ENCODE data around the gene TAS2R13. TPM values are rescaled to one million over a fixed set of nuclear protein-coding genes. Genes with fewer than 3 reads are reported as not detected.

Gene TAS2R13
- polyA plus RNA-seq, 4 donors, result 0.09 to 0.14 (median 0.14) TPM; not detected in 1

DNA sequence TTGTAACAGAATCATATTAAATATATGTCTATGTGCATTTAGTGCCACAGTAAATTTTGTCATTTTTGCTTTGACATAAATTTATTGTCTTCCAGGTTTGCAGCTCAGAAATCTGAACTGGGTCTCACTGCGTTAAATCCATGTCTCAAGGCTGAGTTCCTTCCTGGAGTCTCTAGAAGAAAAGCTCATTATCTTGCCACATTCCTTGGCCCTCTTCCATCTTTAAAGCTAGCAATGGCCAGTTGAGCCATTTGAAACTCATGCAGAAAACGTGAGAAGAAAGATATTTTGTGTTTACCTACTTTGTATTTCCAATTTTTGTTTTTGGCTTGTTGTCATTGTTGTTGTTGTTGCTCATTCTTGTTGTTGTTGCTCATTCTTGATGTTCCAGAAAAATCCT, 36.0 kb downstream of the TAS2R13 start:
- no peak for DNase-seq (ENCODE audit: low read depth in 4 of 4, low spot score in 3 of 4)

DNA sequence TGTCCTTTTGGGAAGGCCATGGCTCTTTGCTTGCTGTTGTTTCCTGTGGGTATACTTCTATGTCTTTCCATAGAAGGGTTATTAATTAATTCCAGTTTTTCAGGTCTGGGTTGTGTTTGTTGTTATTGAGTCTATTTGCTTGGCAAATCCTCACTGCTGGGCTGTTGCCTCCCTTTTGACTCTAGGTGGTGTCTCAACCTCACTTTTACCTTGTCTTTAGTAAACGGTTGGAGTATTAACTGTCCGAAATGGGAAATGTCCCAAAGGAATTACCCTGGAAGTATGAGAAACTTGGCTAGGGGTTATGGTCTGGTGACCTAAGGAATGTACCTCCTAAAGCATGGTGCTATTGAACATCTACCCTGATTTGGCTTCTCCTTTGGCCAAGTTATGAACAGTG, 42.0 kb downstream of the TAS2R13 start:
- DNase-seq (ENCODE audit: low read depth in 4 of 4, low spot score in 3 of 4), result no peak

DNA sequence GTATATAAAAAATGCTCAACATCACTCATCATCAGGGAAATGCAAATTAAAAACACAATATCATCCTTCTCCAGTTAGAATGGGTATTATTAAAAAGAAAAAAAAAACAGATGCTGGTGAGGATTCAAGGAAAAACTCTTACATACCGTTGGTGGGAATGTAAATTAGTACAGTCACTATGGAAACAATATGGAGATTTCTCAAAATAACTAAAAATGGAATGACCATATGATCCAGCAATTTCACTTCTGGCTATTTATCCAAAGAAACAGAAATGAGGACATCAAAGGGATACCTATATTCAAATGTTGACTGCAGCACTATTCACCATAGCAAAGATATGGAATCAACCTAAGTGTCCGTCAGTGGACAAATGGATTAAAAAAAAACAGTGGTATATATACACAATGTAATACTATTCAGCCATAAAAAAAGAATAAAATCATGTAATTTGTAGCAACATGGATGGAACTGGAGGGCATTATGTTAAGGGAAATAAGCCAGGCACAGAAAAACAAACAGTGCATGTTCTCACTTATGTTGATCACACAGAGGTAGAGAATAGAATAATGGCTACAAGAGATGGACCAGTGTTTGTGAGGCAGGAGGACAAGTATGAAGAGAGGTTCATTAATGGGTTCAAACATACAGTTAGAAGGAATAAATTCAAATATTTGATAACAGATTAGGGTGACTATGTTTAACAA, 45.7 kb downstream of the TAS2R13 start:
- DNase-seq (ENCODE audit: low read depth in 4 of 4, low spot score in 3 of 4), result no peak

DNA sequence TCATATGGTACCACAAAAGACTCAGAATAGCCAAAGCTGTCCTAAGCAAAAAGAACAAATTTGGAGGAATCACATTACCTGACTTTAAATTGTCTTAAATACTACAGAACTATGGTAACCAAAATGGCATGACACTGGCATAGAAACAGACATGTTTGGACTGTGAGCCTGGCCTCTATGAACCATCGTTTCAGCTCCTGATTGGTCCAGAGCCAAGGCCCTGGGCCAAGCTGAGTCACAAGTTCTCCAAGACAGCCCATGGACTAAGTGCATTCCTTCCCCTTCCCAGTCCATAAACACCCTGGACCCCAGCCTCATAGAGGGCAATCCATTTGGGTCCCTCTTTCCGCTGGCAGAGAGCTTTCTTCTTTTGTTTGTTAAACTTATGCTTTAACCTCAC, 48.0 kb downstream of the TAS2R13 start:
- no peak for DNase-seq (ENCODE audit: low read depth in 4 of 4, low spot score in 3 of 4)

Other genes with a start within 250 kb of the TAS2R13 start
- gene STYK1, start 235.5 kb downstream of the TAS2R13 start, polyA plus RNA-seq (ENCODE audit: insufficient read length in 4 of 4), result 1 to 10 TPM in 2 of 4 donors, under 1 TPM in 2; 0.10 to 1.7 (median 0.99) TPM
- gene YBX3, start 186.2 kb downstream of the TAS2R13 start, polyA plus RNA-seq (ENCODE audit: insufficient read length in 4 of 4), result 100 to 1,000 TPM; 219 to 263 (median 239) TPM
- gene TAS2R7, start 106.9 kb downstream of the TAS2R13 start, polyA plus RNA-seq (ENCODE audit: insufficient read length in 4 of 4), result not detected
- not detected for gene TAS2R8, start 102.3 kb downstream of the TAS2R13 start, polyA plus RNA-seq (ENCODE audit: insufficient read length in 4 of 4)
- not detected for gene TAS2R9, start 99.4 kb downstream of the TAS2R13 start, polyA plus RNA-seq (ENCODE audit: insufficient read length in 4 of 4)
- 1 to 10 TPM; 1.1 to 2.6 (median 2.1) TPM for gene TAS2R10, start 83.2 kb downstream of the TAS2R13 start, polyA plus RNA-seq (ENCODE audit: insufficient read length in 4 of 4)
- gene PRR4, start 60.1 kb downstream of the TAS2R13 start, polyA plus RNA-seq (ENCODE audit: insufficient read length in 4 of 4), result 1 to 10 TPM; 6.5 to 9.1 (median 7.6) TPM
- gene PRH1, start 25.3 kb downstream of the TAS2R13 start, polyA plus RNA-seq (ENCODE audit: insufficient read length in 4 of 4), result 10 to 100 TPM in 3 of 4 donors, 1 to 10 TPM in 1; 7.8 to 16.2 (median 13.0) TPM
- under 1 TPM in 3 of 4 donors, not detected in 1; 0.29 to 0.76 (median 0.45) TPM for gene PRH2, start 19.7 kb upstream of the TAS2R13 start, polyA plus RNA-seq (ENCODE audit: insufficient read length in 4 of 4)
- gene TAS2R14, start 29.7 kb upstream of the TAS2R13 start, polyA plus RNA-seq (ENCODE audit: insufficient read length in 4 of 4), result 1 to 10 TPM; 2.5 to 4.0 (median 3.2) TPM
- gene TAS2R50, start 77.3 kb upstream of the TAS2R13 start, polyA plus RNA-seq (ENCODE audit: insufficient read length in 4 of 4), result under 1 TPM in 2 of 4 donors, not detected in 2; 0.16 to 0.36 TPM
- 1 to 10 TPM; 1.1 to 2.2 (median 1.4) TPM for gene TAS2R20, start 88.7 kb upstream of the TAS2R13 start, polyA plus RNA-seq (ENCODE audit: insufficient read length in 4 of 4)
- 1 to 10 TPM; 1.2 to 1.4 (median 1.3) TPM for gene TAS2R19, start 113.1 kb upstream of the TAS2R13 start, polyA plus RNA-seq (ENCODE audit: insufficient read length in 4 of 4)
- gene TAS2R31, start 121.8 kb upstream of the TAS2R13 start, polyA plus RNA-seq (ENCODE audit: insufficient read length in 4 of 4), result 1 to 10 TPM in 3 of 4 donors, under 1 TPM in 1; 0.82 to 2.1 (median 1.7) TPM
- under 1 TPM in 1 of 4 donors, not detected in 3; 0.27 TPM for gene TAS2R46, start 152.7 kb upstream of the TAS2R13 start, polyA plus RNA-seq (ENCODE audit: insufficient read length in 4 of 4)
- gene TAS2R43, start 182.8 kb upstream of the TAS2R13 start, polyA plus RNA-seq (ENCODE audit: insufficient read length in 4 of 4), result under 1 TPM in 3 of 4 donors, not detected in 1; 0.24 to 0.64 (median 0.60) TPM
- gene TAS2R30, start 225.1 kb upstream of the TAS2R13 start, polyA plus RNA-seq (ENCODE audit: insufficient read length in 4 of 4), result under 1 TPM; 0.10 to 0.29 (median 0.15) TPM

Measured in left renal pelvis (tissue), 4 donors.